K562 (cell line): ENCODE measurements around the gene ZNF597. TPM values are rescaled to one million over a fixed set of nuclear protein-coding genes. Genes with fewer than 3 reads are reported as not detected.

ENCODE experiments used
- ATAC-seq: fragments of 200-7000 bp; cut with Tn5 transposase; 3 replicates; pipeline ENCODE4 v1.9.1; 2020; ENCODE audit warnings: moderate library complexity
- BruUV-seq: library from RNA; stranded (reverse); fragments of 400-500 nt; replicated peaks from 2 replicates; lab custom pipeline; 2021; lab: Mats Ljungman, UMichigan
- CTCF ChIA-PET: fragments of 300-600 bp; formaldehyde crosslinking; extraction: SDS; loops from one replicate; lab custom pipeline; 2021; ENCODE audit warnings: low intra/inter-chr PET ratio; lab: Yijun Ruan, JAX
- POLR2A ChIA-PET: fragments of 300-600, 350-650 bp; sonication (Branson Sonifier 250); formaldehyde crosslinking; extraction: SDS; loops from one replicate; lab custom pipeline; 2021; ENCODE audit warnings: antibody characterized with exemption, inconsistent platforms; lab: Yijun Ruan, JAX
- DNase-seq, 4 experiments: peaks; one replicate each; pipeline versions ENCODE4 v3.0.0 to v3.0.0-alpha.2; 2011 to 2018; ENCODE audit warnings: low spot score in 3 of 4, mixed read lengths in 3 of 4; ENCODE audit errors: extremely low read depth in 1 of 4
- FAIRE-seq: peaks from 2 replicates; lab custom pipeline; 2011; peaks lifted over from hg19 to GRCh38; lab: Jason Lieb, UNC
- H2AFZ ChIP-seq: 2 replicates; pipeline ENCODE4 v1.6.0; 2011; ENCODE audit warnings: low read depth, low read length, control low read depth, inconsistent platforms
- H3K27ac ChIP-seq: fragments of 200-600 bp; 3 replicates; pipeline ENCODE4 v1.8.0; 2011; ENCODE audit warnings: low read depth, mild to moderate bottlenecking, control low read depth, inconsistent platforms, low read length, moderate library complexity, mixed read lengths; ENCODE audit errors: extremely low read depth
- H3K27me3 ChIP-seq, 2 experiments: fragments of 300-600 bp in 1 of 2; 2 replicates in 1 of 2; 3 replicates in 1 of 2; pipeline versions ENCODE4 v1.6.0 to v1.8.0; 2011; ENCODE audit warnings: inconsistent platforms in 2 of 2, low read length in 2 of 2, mild to moderate bottlenecking in 1 of 2, mixed read lengths in 1 of 2, moderate library complexity in 1 of 2; ENCODE audit not compliant: control insufficient read depth in 2 of 2, insufficient read depth in 2 of 2
- H3K36me3 ChIP-seq: fragments of 300-600 bp; 3 replicates; pipeline ENCODE4 v1.8.0; 2011; ENCODE audit warnings: mild to moderate bottlenecking, low read length, inconsistent platforms; ENCODE audit not compliant: control insufficient read depth, insufficient read depth
- H3K4me1 ChIP-seq, 2 experiments: fragments of 200-600 bp in 1 of 2; replicated peaks in 1 of 2; 2 replicates in 1 of 2; 3 replicates in 1 of 2; pipeline versions ENCODE4 v1.5.1 to v1.8.0; 2011; ENCODE audit warnings: inconsistent platforms in 2 of 2, low read length in 2 of 2, mild to moderate bottlenecking in 1 of 2, mixed read lengths in 1 of 2, moderate library complexity in 1 of 2; ENCODE audit not compliant: control insufficient read depth in 2 of 2, insufficient read depth in 2 of 2
- H3K4me2 ChIP-seq: 2 replicates; pipeline ENCODE4 v1.6.1; 2011; ENCODE audit warnings: low read length, control low read depth, inconsistent platforms, mixed read lengths; ENCODE audit not compliant: insufficient read depth
- H3K4me3 ChIP-seq: fragments of 200-600 bp; sonication (generic), shearing (Covaris generic); 2 replicates; pipeline ENCODE4 v1.5.1; 2016; ENCODE audit warnings: control low read depth, inconsistent platforms
- H3K79me2 ChIP-seq: fragments of 200-600 bp; 3 replicates; pipeline ENCODE4 v1.8.0; 2011; ENCODE audit warnings: low read length, inconsistent platforms; ENCODE audit not compliant: control insufficient read depth, insufficient read depth
- H3K9ac ChIP-seq, 2 experiments: 2 replicates each; pipeline versions ENCODE4 v1.6.0 to v1.6.1; 2011; ENCODE audit warnings: low read depth in 2 of 2, low read length in 2 of 2, control low read depth in 1 of 2, inconsistent platforms in 1 of 2, mild to moderate bottlenecking in 1 of 2, mixed read lengths in 1 of 2; ENCODE audit not compliant: insufficient read depth in 1 of 2
- H3K9me1 ChIP-seq: one replicate; pipeline ENCODE4 v1.6.0; 2011; ENCODE audit warnings: inconsistent platforms, mild to moderate bottlenecking, low read length, moderate library complexity; ENCODE audit not compliant: control insufficient read depth, insufficient read depth
- H3K9me3 ChIP-seq: replicated peaks from 2 replicates; pipeline ENCODE4 v1.5.1; 2011; ENCODE audit warnings: low read depth, low read length, inconsistent platforms; ENCODE audit not compliant: control insufficient read depth, insufficient read depth
- H4K20me1 ChIP-seq: replicated peaks from 2 replicates; pipeline ENCODE4 v1.6.1; 2011; ENCODE audit warnings: low read length, inconsistent platforms, mixed read lengths; ENCODE audit not compliant: control insufficient read depth, insufficient read depth
- BRD9 ChIP-seq: fragments of 450-650 bp; IDR thresholded peaks from 2 replicates; pipeline ENCODE4 v1.6.1; 2018; ENCODE audit warnings: low read depth; ENCODE audit not compliant: partially characterized antibody
- CEBPB ChIP-seq: fragments of 450-650 bp; IDR thresholded peaks from 2 replicates; pipeline ENCODE4 v1.6.1; 2016; ENCODE audit warnings: missing genetic modification characterization, missing compliant biosample characterization
- FOXJ2 ChIP-seq: fragments of 200-800 bp; sonication (Bioruptor generic); IDR thresholded peaks from 2 replicates; pipeline ENCODE4 v1.6.1; 2016; ENCODE audit warnings: missing genetic modification characterization, missing compliant biosample characterization
- JUNB ChIP-seq: fragments of 450-650 bp; formaldehyde crosslinking; conservative IDR thresholded peaks from 2 replicates; pipeline ENCODE4 v1.4.0; 2020; ENCODE audit warnings: mild to moderate bottlenecking
- MEF2D ChIP-seq: conservative IDR thresholded peaks from 2 replicates; pipeline ENCODE4 v1.6.1; 2016; ENCODE audit warnings: low read depth, missing genetic modification characterization, missing compliant biosample characterization
- POU5F1 ChIP-seq: fragments of 150-350 bp; IDR thresholded peaks from 2 replicates; pipeline ENCODE4 v1.6.1; 2014; ENCODE audit warnings: borderline replicate concordance, low read length, low read depth, mild to moderate bottlenecking; ENCODE audit not compliant: partially characterized antibody
- ZNF184 ChIP-seq: sonication (generic); formaldehyde crosslinking; IDR thresholded peaks from 2 replicates; pipeline ENCODE4 v1.5.0; 2020; ENCODE audit warnings: missing genetic modification reagents
- ZNF707 ChIP-seq: fragments of 250-450 bp; sonication (Bioruptor Pico); conservative IDR thresholded peaks from 2 replicates; pipeline ENCODE4 v1.8.0; 2022; ENCODE audit warnings: inconsistent platforms, mild to moderate bottlenecking, moderate library complexity
- WGBS: fragments of 100-300 bp; shearing (Covaris generic); methylation state at CpG from one replicate; pipeline ENCODE4 v1.1.6; 2016; ENCODE audit warnings: low coverage, mixed read lengths; ENCODE audit not compliant: insufficient coverage; ENCODE audit errors: missing lambda C conversion rate; 5-methylcytosine and 5-hydroxymethylcytosine counted together
- in situ Hi-C: fragments of 300-500 bp; cut with MboI; formaldehyde crosslinking; loops from 4 replicates; pipeline ENCODE4 v1.15.0; 2018; ENCODE audit warnings: inconsistent platforms, mixed read lengths
- intact Hi-C: fragments of 100-400 bp; cut with micrococcal nuclease; formaldehyde crosslinking; loops from 2 replicates; pipeline ENCODE4 v1.14.2; 2022
- polyA plus RNA-seq, 8 experiments: library from polyadenylated mRNA; depleted of rRNA in 4 of 8; stranded (reverse) in 5 of 8; unstranded in 3 of 8; fragments of >200 nt; fragmentation: Nextera tagmentation in 2 of 8; fragmentation: Illumina TruSeq in 1 of 8; extraction: Ambion mirVana in 2 of 8; extraction: Trizol in 1 of 8; gene quantifications; 2 replicates each; pipeline versions ENCODE4 v1.2.1 to v1.2.3, GENCODE V29; 2011 to 2014; ENCODE audit warnings: inconsistent platforms in 1 of 8, missing spikeins in 1 of 8
- total RNA-seq, 7 experiments: library from RNA; depleted of rRNA in 6 of 7; stranded (reverse); fragments of >200 nt in 6 of 7; fragmentation: Illumina TruSeq in 2 of 7; extraction: Trizol in 2 of 7; gene quantifications; 2 replicates each; pipeline versions ENCODE4 v1.2.1 to v1.2.3, GENCODE V29; 2011 to 2021; ENCODE audit warnings: low replicate concordance in 1 of 7
- TF ChIP-seq, protein P1 (sequence below), 2 experiments: IDR thresholded peaks in 1 of 2; conservative IDR thresholded peaks in 1 of 2; 2 replicates each; pipeline ENCODE4 v1.6.1; 2016; ENCODE audit warnings: low read depth in 2 of 2, mild to moderate bottlenecking in 1 of 2, missing compliant biosample characterization in 1 of 2, missing genetic modification characterization in 1 of 2, moderate library complexity in 1 of 2
- TF ChIP-seq, protein P2 (sequence below): sonication (generic); formaldehyde crosslinking; IDR thresholded peaks from 2 replicates; pipeline ENCODE4 v1.8.0; 2023; ENCODE audit warnings: mild to moderate bottlenecking, missing genetic modification reagents
- TF ChIP-seq, protein P3 (sequence below): fragments of 250-450 bp; sonication (Bioruptor Pico); IDR thresholded peaks from 2 replicates; pipeline ENCODE4 v1.4.0; 2020; ENCODE audit warnings: mild to moderate bottlenecking

The ZNF597 gene
- total and polyA plus RNA-seq, 9 of the 15 experiments (the other 6 are each of a cell fraction or from before 2014, with no cell fraction given): 0.14 to 0.68 (median 0.42) TPM

DNA sequence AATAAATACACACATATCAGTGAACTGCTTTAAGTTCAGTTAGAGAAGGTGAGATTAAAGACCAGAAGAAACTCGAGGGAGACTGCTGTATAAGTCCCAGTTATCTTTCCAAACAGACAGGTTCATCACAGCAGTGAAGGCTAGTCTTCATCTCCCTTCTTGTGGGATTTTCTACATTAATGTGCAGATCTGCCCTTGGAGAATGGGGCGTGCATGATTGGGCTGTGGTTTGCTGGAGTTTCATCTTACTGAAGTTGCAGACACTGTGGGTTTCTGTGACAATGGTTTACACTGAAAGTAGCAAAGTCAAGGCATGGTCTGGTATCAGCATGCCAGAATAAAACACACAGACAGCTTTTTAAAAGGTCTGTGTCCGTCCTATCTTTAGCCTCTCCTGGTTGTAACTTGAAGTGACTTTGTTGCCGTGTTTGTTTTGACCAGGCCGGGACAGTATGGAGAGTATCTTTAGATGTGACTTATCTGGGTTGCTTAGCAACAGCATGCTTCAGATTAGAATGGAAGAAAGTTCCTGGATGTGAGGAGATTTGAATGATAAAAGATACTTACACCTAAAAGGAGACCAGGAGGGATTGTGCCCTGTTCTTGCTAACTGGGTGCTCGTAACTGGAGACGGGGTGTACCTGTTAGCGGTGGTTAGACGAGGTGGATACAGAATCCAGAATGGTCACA is 16.2 kb upstream of the ZNF597 start:
- ATAC-seq (peak; percentile 12), DNase-seq (peak; percentile 51 to 72 (median 58)), FAIRE-seq (peak; percentile 95)
- 34% methylated on average over 9 of the region's 9 CpGs for WGBS
- no peaks in the 10 kb centered on the region for H3K27me3 ChIP-seq
- H3K9me1 ChIP-seq: no peaks in the 10 kb centered on the region
- BruUV-seq: no TSS peak
- peak overlapping the region in 1 of 2 experiments; percentile 94; a peak in 1 of 4 replicates for H3K9ac ChIP-seq
- peak overlapping the region; percentile 98 for H3K4me2 ChIP-seq
- ChIA-PET CTCF (no interaction called here), POLR2A (interaction anchor here (0.6 to 1.3 kb wide), 4 partner anchors 10 to 260 kb away, joined by 3 to 6 read pairs (median 4); no protein-coding TSS in a partner anchor)
- H3K9me3 ChIP-seq: no peaks in the 10 kb centered on the region
- intact Hi-C loops (loop anchor here (2.0 to 5.0 kb wide), 2 partner anchors 59 to 272 kb away; partner anchors contain the start of genes OR1F1, ZNF174 and ZSCAN32), in situ Hi-C loops (no loop called here)
- peaks cover 12% of the 10 kb centered on the region for H4K20me1 ChIP-seq
- H3K4me3 ChIP-seq: peak overlapping the region; percentile 81; the same call in 1 of the 2 replicates
- H3K4me1 ChIP-seq: peaks cover 23 to 28% of the 10 kb centered on the region in 2 experiments; a peak in 4 of 5 replicates
- H3K27ac ChIP-seq: peak overlapping the region; percentile 99; the same call in 2 of the 3 replicates
- H3K36me3 ChIP-seq: peaks cover 3% of the 10 kb centered on the region; the same call in 2 of the 3 replicates
- H2AFZ ChIP-seq: 0 out of 2 replicates have a peak overlapping the region, but pooled peaks have one; percentile 15
- H3K79me2 ChIP-seq: peaks cover 63% of the 10 kb centered on the region
- no peak for TF ChIP-seq JUNB (CRISPR knock-in tag)
- no peak for TF ChIP-seq POU5F1
- TF ChIP-seq BRD9: no peak
- TF ChIP-seq, protein P1, sequence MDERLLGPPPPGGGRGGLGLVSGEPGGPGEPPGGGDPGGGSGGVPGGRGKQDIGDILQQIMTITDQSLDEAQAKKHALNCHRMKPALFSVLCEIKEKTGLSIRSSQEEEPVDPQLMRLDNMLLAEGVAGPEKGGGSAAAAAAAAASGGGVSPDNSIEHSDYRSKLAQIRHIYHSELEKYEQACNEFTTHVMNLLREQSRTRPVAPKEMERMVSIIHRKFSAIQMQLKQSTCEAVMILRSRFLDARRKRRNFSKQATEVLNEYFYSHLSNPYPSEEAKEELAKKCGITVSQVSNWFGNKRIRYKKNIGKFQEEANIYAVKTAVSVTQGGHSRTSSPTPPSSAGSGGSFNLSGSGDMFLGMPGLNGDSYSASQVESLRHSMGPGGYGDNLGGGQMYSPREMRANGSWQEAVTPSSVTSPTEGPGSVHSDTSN (CRISPR knock-in tag; IDR thresholded peaks at IDR 0.05; ENCODE audit: low read depth): no peak
- TF ChIP-seq, protein P1 (tag; conservative IDR thresholded peaks at IDR 0.05; ENCODE audit: low read depth): no peak
- no peak for TF ChIP-seq CEBPB (tag)
- TF ChIP-seq FOXJ2: peak; percentile 85
- TF ChIP-seq MEF2D (tag): no peak
- TF ChIP-seq, protein P2, sequence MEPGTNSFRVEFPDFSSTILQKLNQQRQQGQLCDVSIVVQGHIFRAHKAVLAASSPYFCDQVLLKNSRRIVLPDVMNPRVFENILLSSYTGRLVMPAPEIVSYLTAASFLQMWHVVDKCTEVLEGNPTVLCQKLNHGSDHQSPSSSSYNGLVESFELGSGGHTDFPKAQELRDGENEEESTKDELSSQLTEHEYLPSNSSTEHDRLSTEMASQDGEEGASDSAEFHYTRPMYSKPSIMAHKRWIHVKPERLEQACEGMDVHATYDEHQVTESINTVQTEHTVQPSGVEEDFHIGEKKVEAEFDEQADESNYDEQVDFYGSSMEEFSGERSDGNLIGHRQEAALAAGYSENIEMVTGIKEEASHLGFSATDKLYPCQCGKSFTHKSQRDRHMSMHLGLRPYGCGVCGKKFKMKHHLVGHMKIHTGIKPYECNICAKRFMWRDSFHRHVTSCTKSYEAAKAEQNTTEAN (CRISPR knock-in tag): no peak
- no peak for TF ChIP-seq ZNF707 (CRISPR knock-in tag)
- TF ChIP-seq ZNF184 (CRISPR knock-in tag): no peak
- TF ChIP-seq, protein P3, sequence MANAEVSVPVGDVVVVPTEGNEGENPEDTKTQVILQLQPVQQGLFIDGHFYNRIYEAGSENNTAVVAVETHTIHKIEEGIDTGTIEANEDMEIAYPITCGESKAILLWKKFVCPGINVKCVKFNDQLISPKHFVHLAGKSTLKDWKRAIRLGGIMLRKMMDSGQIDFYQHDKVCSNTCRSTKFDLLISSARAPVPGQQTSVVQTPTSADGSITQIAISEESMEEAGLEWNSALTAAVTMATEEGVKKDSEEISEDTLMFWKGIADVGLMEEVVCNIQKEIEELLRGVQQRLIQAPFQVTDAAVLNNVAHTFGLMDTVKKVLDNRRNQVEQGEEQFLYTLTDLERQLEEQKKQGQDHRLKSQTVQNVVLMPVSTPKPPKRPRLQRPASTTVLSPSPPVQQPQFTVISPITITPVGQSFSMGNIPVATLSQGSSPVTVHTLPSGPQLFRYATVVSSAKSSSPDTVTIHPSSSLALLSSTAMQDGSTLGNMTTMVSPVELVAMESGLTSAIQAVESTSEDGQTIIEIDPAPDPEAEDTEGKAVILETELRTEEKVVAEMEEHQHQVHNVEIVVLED (CRISPR knock-in tag): no peak
